RPMI7951 (cell line): Measurements from ENCODE around the gene WBP2NL. TPM values are rescaled to one million over a fixed set of nuclear protein-coding genes. Genes with fewer than 3 reads are reported as not detected.
A peak's percentile ranks its signal among the peaks of the same experiment; 100 is the strongest.
"Not testable (repeated sequence)": the region's sequence is repeated elsewhere in the genome, so short reads cannot be mapped to it uniquely, and the experiment has no call there.

Experiments used
- DNase-seq: peaks from one replicate; pipeline ENCODE4 v3.0.0-alpha.2; 2012; ENCODE audit warnings: low read depth
- total RNA-seq: library from RNA; depleted of rRNA; stranded (reverse); fragments of >200 nt; shearing (Covaris generic); gene quantifications from 2 replicates; pipeline ENCODE4 v1.2.3, GENCODE V29; 2014; rRNA removed

Gene WBP2NL
- 0.12 and 0.39 TPM in 2 replicates for total RNA-seq

- peak; percentile 84 for DNase-seq
Observed at GRCh38 chr22:41998361-41999261, at the start of gene WBP2NL. TSS of gene WBP2NL (plus strand) at chr22:41998788. CDS start at chr22:41998819, 31 bp downstream.

- not testable (repeated sequence) for DNase-seq
Observed at GRCh38 chr22:41948928-41949296, 49.7 kb upstream of the WBP2NL start.

GRCh38 chr22:41949297-41949965 is 49.2 kb upstream of the WBP2NL start:
- DNase-seq, result no peak

GRCh38 chr22:41951898-41952474 is 46.6 kb upstream of the WBP2NL start, which contains the start of gene SMIM45:
TSS of gene SMIM45 (plus strand) at chr22:41952150.
- DNase-seq, result no peak

GRCh38 chr22:41952713-41953112 is 45.9 kb upstream of the WBP2NL start:
- no peak for DNase-seq

GRCh38 chr22:41957941-41958556 is 40.5 kb upstream of the WBP2NL start:
- DNase-seq, result no peak

- no peak for DNase-seq
Observed at GRCh38 chr22:41963453-41964111, 35.0 kb upstream of the WBP2NL start.

GRCh38 chr22:41964112-41964491 is 34.5 kb upstream of the WBP2NL start:
- no peak for DNase-seq

GRCh38 chr22:41966225-41966606 is 32.4 kb upstream of the WBP2NL start:
- DNase-seq, result no peak

GRCh38 chr22:41966607-41967240 is 31.9 kb upstream of the WBP2NL start:
- DNase-seq, result peak; percentile 91

- DNase-seq, result no peak
Observed at GRCh38 chr22:41968601-41969000, 30.0 kb upstream of the WBP2NL start.

GRCh38 chr22:41969110-41969646 is 29.4 kb upstream of the WBP2NL start, which contains the start of gene SEPTIN3:
TSS of gene SEPTIN3 (plus strand) at chr22:41969443. CDS start at chr22:41971493, 2,050 bp downstream.
- no peak for DNase-seq

- DNase-seq, result no peak
Observed at GRCh38 chr22:41970601-41971000, 28.0 kb upstream of the WBP2NL start.

GRCh38 chr22:41971431-41971830 is 27.2 kb upstream of the WBP2NL start:
- DNase-seq, result no peak

- no peak for DNase-seq
Observed at GRCh38 chr22:41974691-41975290, 23.8 kb upstream of the WBP2NL start.

- DNase-seq, result no peak
Observed at GRCh38 chr22:41975299-41976069, 23.1 kb upstream of the WBP2NL start.

GRCh38 chr22:41976070-41976901 is 22.3 kb upstream of the WBP2NL start:
- no peak for DNase-seq

- no peak for DNase-seq
Observed at GRCh38 chr22:41976961-41977566, 21.5 kb upstream of the WBP2NL start.
